ENCODE measurements around the gene CCL18. TPM values are rescaled to one million over a fixed set of nuclear protein-coding genes. Genes with fewer than 3 reads are reported as not detected.

The CCL18 gene
- total and polyA plus RNA-seq, 2 of the 8 experiments (the other 6 are each of a cell fraction or from before 2014, with no cell fraction given), result not detected

DNA sequence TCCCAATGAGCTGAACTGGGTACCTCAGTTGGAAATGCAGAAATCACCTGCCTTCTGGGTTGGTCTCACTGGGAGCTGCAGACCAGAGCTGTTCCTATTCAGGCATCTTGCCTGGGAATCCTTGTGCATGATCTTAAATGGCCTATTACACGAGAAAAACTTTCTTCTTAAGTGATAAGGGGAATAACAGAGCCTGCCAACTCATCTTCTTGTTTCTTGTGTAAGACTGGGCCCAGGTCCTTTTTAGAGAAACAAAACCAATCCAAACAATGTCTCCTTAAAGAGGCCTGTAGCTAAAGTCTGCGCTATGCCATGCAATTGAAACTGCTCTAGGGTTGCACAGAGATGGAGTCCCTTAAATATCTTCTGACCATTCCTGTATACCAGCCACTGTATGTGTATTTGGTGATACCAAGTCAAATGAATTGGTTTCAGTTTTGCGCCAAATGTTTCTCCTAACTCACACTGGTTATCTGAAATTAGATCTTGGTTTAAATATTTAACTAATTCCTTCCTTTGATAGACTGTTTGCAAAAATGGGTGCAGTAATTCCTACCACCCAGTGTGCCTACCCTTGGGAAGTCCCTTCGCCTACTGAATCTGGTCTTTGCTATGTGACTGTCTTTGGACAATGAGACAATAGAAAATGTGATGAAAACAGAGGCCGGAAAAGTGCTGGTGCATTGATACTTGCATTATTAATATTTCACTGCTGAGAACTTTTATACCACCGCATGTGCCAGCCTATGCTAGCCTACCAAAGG, 39.8 kb upstream of the CCL18 start:
- H3K4me2 ChIP-seq (ENCODE audit: insufficient read depth in 1 of 2, low read depth in 2 of 2, low read length in 2 of 2), result no peak overlapping the region
- no peak overlapping the region for H4K5ac ChIP-seq (ENCODE audit: insufficient read length, low read depth, low read length)
- H3K27me3 ChIP-seq (replicated peaks in 1 of 4; ENCODE audit: control insufficient read depth in 3 of 4, extremely low read depth in 1 of 4, insufficient read depth in 3 of 4, low read length in 3 of 4), result no peaks in the 10 kb centered on the region
- peaks cover under 1% of the 10 kb centered on the region; the same call in 1 of the 2 replicates for H3K23me2 ChIP-seq (ENCODE audit: low read depth, low read length)
- no peak for FAIRE-seq
- H3K27ac ChIP-seq (ENCODE audit: low read depth, low read length), result no peak overlapping the region
- no peak overlapping the region for H2BK15ac ChIP-seq (ENCODE audit: low read length)
- CTCF ChIA-PET (ENCODE audit: partially characterized antibody), result interaction anchor here (1.4 to 1.6 kb wide), 2 partner anchors 14 to 49 kb away, joined by 3 to 5 read pairs; no protein-coding TSS in a partner anchor
- H4K91ac ChIP-seq (replicated peaks; ENCODE audit: insufficient read length, low read length), result no peak overlapping the region
- H4K8ac ChIP-seq (ENCODE audit: extremely low read depth, insufficient read depth, low read length), result no peak overlapping the region
- H3K23ac ChIP-seq (ENCODE audit: insufficient read length), result no peak overlapping the region
- H3K4me3 ChIP-seq (ENCODE audit: extremely low read depth in 1 of 4, insufficient read depth in 2 of 4, low read depth in 3 of 4, low read length in 4 of 4), result no peak overlapping the region
- H3K4ac ChIP-seq (replicated peaks; ENCODE audit: insufficient read length, low read depth, low read length), result no peak overlapping the region
- H3K4me1 ChIP-seq (replicated peaks in 1 of 4; ENCODE audit: control insufficient read depth in 3 of 4, insufficient read depth in 4 of 4, low read length in 3 of 4), result no peaks in the 10 kb centered on the region
- WGBS, 2 experiments (ENCODE audit: extremely low coverage in 1 of 2, insufficient coverage in 1 of 2, insufficient read length in 1 of 2, insufficient replicate concordance in 2 of 2, low coverage in 1 of 2, low lambda C conversion rate in 2 of 2, missing lambda C conversion rate in 1 of 2), result 83% methylated on average over 6 of the region's 6 CpGs; no CpG with 5 or more reads in 1 of the 2 experiments
- H2AK5ac ChIP-seq (ENCODE audit: low read depth, low read length), result no peak overlapping the region
- H3K14ac ChIP-seq (ENCODE audit: insufficient read length), result no peak overlapping the region
- H3K79me2 ChIP-seq (ENCODE audit: control insufficient read depth in 1 of 2, insufficient read depth in 2 of 2, low read length in 2 of 2), result no peaks in the 10 kb centered on the region
- DNase-seq (ENCODE audit: low read depth in 1 of 2, low spot score in 2 of 2), result no peak
- H3K9me3 ChIP-seq (ENCODE audit: insufficient read depth in 2 of 2, low read depth in 1 of 2, low read length in 1 of 2), result peaks cover 0 to 3% of the 10 kb centered on the region in 2 experiments; a peak in 1 of 4 replicates
- H3K9ac ChIP-seq (replicated peaks in 1 of 4; ENCODE audit: extremely low read depth in 1 of 4, low read depth in 3 of 4, low read length in 3 of 4), result no peak overlapping the region
- no peaks in the 10 kb centered on the region for H4K20me1 ChIP-seq (replicated peaks in 1 of 2; ENCODE audit: control insufficient read depth in 1 of 2, insufficient read depth in 2 of 2, low read length in 2 of 2)
- no peak overlapping the region for H2BK20ac ChIP-seq (ENCODE audit: low read length)
- no peak overlapping the region for H2BK12ac ChIP-seq (ENCODE audit: low read depth, low read length)
- H2AFZ ChIP-seq (ENCODE audit: low read length), result no peak overlapping the region
- POLR2A ChIA-PET (ENCODE audit: partially characterized antibody), result no interaction called here
- no peaks in the 10 kb centered on the region for H3K36me3 ChIP-seq (ENCODE audit: control insufficient read depth in 2 of 4, insufficient read depth in 4 of 4, low read length in 3 of 4)
- no peak overlapping the region for H2BK5ac ChIP-seq (ENCODE audit: low read depth, low read length)
- H3K18ac ChIP-seq (ENCODE audit: extremely low read depth, low read length), result no peak overlapping the region
- H3K56ac ChIP-seq (replicated peaks; ENCODE audit: insufficient read length, low read depth, low read length), result no peak overlapping the region
- H2BK120ac ChIP-seq (replicated peaks; ENCODE audit: low read depth, low read length), result no peak overlapping the region
- no peaks in the 10 kb centered on the region for H3K79me1 ChIP-seq (ENCODE audit: low read depth, low read length)
- TF ChIP-seq TEAD4 (IDR thresholded peaks at IDR 0.05; ENCODE audit: low read depth, low read length), result no peak
- no peak for TF ChIP-seq NANOG (IDR thresholded peaks at IDR 0.05; ENCODE audit: insufficient read depth, low read depth, low read length, poor library complexity, severe bottlenecking)
- no peak for TF ChIP-seq CBX5 (IDR thresholded peaks at IDR 0.05; ENCODE audit: low read depth, low read length)
- TF ChIP-seq BACH1 (IDR thresholded peaks at IDR 0.05; ENCODE audit: low read length), result no peak
- no peak for TF ChIP-seq GABPA (IDR thresholded peaks at IDR 0.05; ENCODE audit: borderline replicate concordance, insufficient read depth, low read length)
- no peak for TF ChIP-seq SP2 (IDR thresholded peaks at IDR 0.05; ENCODE audit: low read length)
- no peak for TF ChIP-seq CTBP2 (IDR thresholded peaks at IDR 0.05; ENCODE audit: borderline replicate concordance, insufficient read depth, insufficient read length, low read length)
- no peak for TF ChIP-seq KDM4A (IDR thresholded peaks at IDR 0.05; ENCODE audit: low read depth, low read length, severe bottlenecking)
- no peak for TF ChIP-seq RAD21 (IDR thresholded peaks at IDR 0.05 in 1 of 2, conservative IDR thresholded peaks at IDR 0.05 in 1 of 2; ENCODE audit: low read depth in 2 of 2, low read length in 2 of 2)
- TF ChIP-seq YY1 (IDR thresholded peaks at IDR 0.05; ENCODE audit: low read depth, low read length), result no peak
- TF ChIP-seq TAF7 (optimal IDR thresholded peaks at IDR 0.05; ENCODE audit: borderline replicate concordance, low read depth, low read length), result no peak
- TF ChIP-seq, protein P1, sequence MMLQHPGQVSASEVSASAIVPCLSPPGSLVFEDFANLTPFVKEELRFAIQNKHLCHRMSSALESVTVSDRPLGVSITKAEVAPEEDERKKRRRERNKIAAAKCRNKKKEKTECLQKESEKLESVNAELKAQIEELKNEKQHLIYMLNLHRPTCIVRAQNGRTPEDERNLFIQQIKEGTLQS (IDR thresholded peaks at IDR 0.05; ENCODE audit: insufficient read depth, low read depth, low read length), result no peak

All from H1 (cell line).